Astrocyte (in vitro differentiated cells and primary cell): Measurements from ENCODE around the gene UCP2.

Experiments
- CTCF ChIP-seq: IDR thresholded peaks from 2 replicates; pipeline ENCODE4 v1.5.1; 2011; ENCODE audit warnings: low read depth, mild to moderate bottlenecking, inconsistent platforms, low read length, moderate library complexity; ENCODE audit not compliant: insufficient read depth
- EZH2 ChIP-seq: IDR thresholded peaks from 2 replicates; pipeline ENCODE4 v1.6.1; 2012; ENCODE audit warnings: mild to moderate bottlenecking, low read length, inconsistent platforms; ENCODE audit not compliant: insufficient read depth

- TF ChIP-seq CTCF (no peak), EZH2 (no peak)
Measured at GRCh38 chr11:74004759-74005615, 22.3 kb upstream of the UCP2 start.
